ENCODE results near the gene EFR3B. TPM values are rescaled to one million over a fixed set of nuclear protein-coding genes. Genes with fewer than 3 reads are reported as not detected.
A peak's percentile ranks its signal among the peaks of the same experiment; 100 is the strongest.

The EFR3B gene
- total and polyA plus RNA-seq, 5 donors from 2014 or later = 0.05 to 0.15 (median 0.08) TPM; not detected in 1

- H3K9me3 ChIP-seq (ENCODE audit: control insufficient read depth in 2 of 2, low read length in 2 of 2) = no peaks in the 10 kb centered on the region
- peaks cover 2% of the 10 kb centered on the region for H3K4me1 ChIP-seq (ENCODE audit: control insufficient read depth, insufficient read depth, low read length, poor library complexity, severe bottlenecking)
- ATAC-seq (ENCODE audit: low read depth in 2 of 2) = no peak
- H3K4me1 Mint-ChIP-seq = peaks cover 0 to 10% (median 7%) of the 10 kb centered on the region in 4 donors
- no peak overlapping the region for H3K27ac ChIP-seq (ENCODE audit: insufficient read depth, low read length, poor library complexity, severe bottlenecking)
- H3K36me3 ChIP-seq (ENCODE audit: control insufficient read depth, insufficient read depth, low read length) = no peaks in the 10 kb centered on the region
- peaks cover 0 to 1% (median 0%) of the 10 kb centered on the region in 7 donors for H3K9me3 Mint-ChIP-seq
- DNase-seq = no peak
- no peaks in the 10 kb centered on the region for H3K36me3 Mint-ChIP-seq
- H3K4me3 Mint-ChIP-seq = no peak overlapping the region
- peaks cover 53% of the 10 kb centered on the region for H3K27me3 Mint-ChIP-seq
- no peak overlapping the region for H3K4me3 ChIP-seq (ENCODE audit: low read depth, low read length)
- H3K27ac Mint-ChIP-seq = no peak overlapping the region
- H3K27me3 ChIP-seq (ENCODE audit: control insufficient read depth, insufficient read depth, low read length) = peaks cover 12% of the 10 kb centered on the region
These were observed 131.8 kb downstream of the EFR3B start for GRCh38 chr2:25173719-25174118.

GRCh38 chr2:25174192-25174861, 132.5 kb downstream of the EFR3B start:
- Mint-ChIP-seq H3K27me3 (peaks cover 47% of the 10 kb centered on the region), H3K4me1 (peaks cover 0 to 6% (median 5%) of the 10 kb centered on the region in 4 donors), H3K27ac (no peak overlapping the region), H3K4me3 (no peak overlapping the region), H3K36me3 (no peaks in the 10 kb centered on the region), H3K9me3 (peaks cover 0 to 1% (median 0%) of the 10 kb centered on the region in 7 donors)
- Histone ChIP-seq H3K27me3 (ENCODE audit: control insufficient read depth, insufficient read depth, low read length) (peaks cover 9% of the 10 kb centered on the region), H3K4me1 (ENCODE audit: control insufficient read depth, insufficient read depth, low read length, poor library complexity, severe bottlenecking) (no peaks in the 10 kb centered on the region), H3K27ac (ENCODE audit: insufficient read depth, low read length, poor library complexity, severe bottlenecking) (no peak overlapping the region), H3K9me3 (ENCODE audit: control insufficient read depth in 2 of 2, low read length in 2 of 2) (no peaks in the 10 kb centered on the region), H3K36me3 (ENCODE audit: control insufficient read depth, insufficient read depth, low read length) (no peaks in the 10 kb centered on the region), H3K4me3 (ENCODE audit: low read depth, low read length) (no peak overlapping the region)
- no peak for ATAC-seq (ENCODE audit: low read depth in 2 of 2)
- DNase-seq = no peak

GRCh38 chr2:25176138-25176537, 134.3 kb downstream of the EFR3B start:
- H3K27me3 ChIP-seq (ENCODE audit: control insufficient read depth, insufficient read depth, low read length) = peaks cover 2% of the 10 kb centered on the region
- Mint-ChIP-seq H3K4me3 (no peak overlapping the region), H3K4me1 (peaks cover 0 to 4% (median 1%) of the 10 kb centered on the region in 4 donors), H3K27ac (no peak overlapping the region), H3K36me3 (no peaks in the 10 kb centered on the region), H3K27me3 (peaks cover 31% of the 10 kb centered on the region), H3K9me3 (peaks cover 0 to 1% (median 0%) of the 10 kb centered on the region in 7 donors)
- ATAC-seq (ENCODE audit: low read depth in 2 of 2) = no peak
- no peak for DNase-seq
- no peaks in the 10 kb centered on the region for H3K9me3 ChIP-seq (ENCODE audit: control insufficient read depth in 2 of 2, low read length in 2 of 2)
- no peak overlapping the region for H3K27ac ChIP-seq (ENCODE audit: insufficient read depth, low read length, poor library complexity, severe bottlenecking)
- no peaks in the 10 kb centered on the region for H3K4me1 ChIP-seq (ENCODE audit: control insufficient read depth, insufficient read depth, low read length, poor library complexity, severe bottlenecking)
- H3K36me3 ChIP-seq (ENCODE audit: control insufficient read depth, insufficient read depth, low read length) = no peaks in the 10 kb centered on the region
- no peak overlapping the region for H3K4me3 ChIP-seq (ENCODE audit: low read depth, low read length)

- H3K36me3 ChIP-seq (ENCODE audit: control insufficient read depth, insufficient read depth, low read length) = no peaks in the 10 kb centered on the region
- no peak overlapping the region for H3K27ac ChIP-seq (ENCODE audit: insufficient read depth, low read length, poor library complexity, severe bottlenecking)
- no peak for DNase-seq
- H3K4me3 ChIP-seq (ENCODE audit: low read depth, low read length) = no peak overlapping the region
- no peak for ATAC-seq (ENCODE audit: low read depth in 2 of 2)
- Mint-ChIP-seq H3K36me3 (no peaks in the 10 kb centered on the region), H3K4me1 (peaks cover 0 to 4% (median 1%) of the 10 kb centered on the region in 4 donors), H3K27me3 (peaks cover 26% of the 10 kb centered on the region), H3K27ac (no peak overlapping the region), H3K4me3 (no peak overlapping the region), H3K9me3 (peaks cover 0 to 1% (median 0%) of the 10 kb centered on the region in 7 donors)
- no peaks in the 10 kb centered on the region for H3K4me1 ChIP-seq (ENCODE audit: control insufficient read depth, insufficient read depth, low read length, poor library complexity, severe bottlenecking)
- peaks cover 2% of the 10 kb centered on the region for H3K27me3 ChIP-seq (ENCODE audit: control insufficient read depth, insufficient read depth, low read length)
- H3K9me3 ChIP-seq (ENCODE audit: control insufficient read depth in 2 of 2, low read length in 2 of 2) = no peaks in the 10 kb centered on the region
These were observed 134.8 kb downstream of the EFR3B start for GRCh38 chr2:25176541-25177181.

- H3K4me1 Mint-ChIP-seq = peaks cover 0 to 4% (median 1%) of the 10 kb centered on the region in 4 donors
- H3K27ac Mint-ChIP-seq = peak overlapping the region in 1 of 3 donors; percentile 10
- Histone ChIP-seq H3K4me3 (ENCODE audit: low read depth, low read length) (no peak overlapping the region), H3K27me3 (ENCODE audit: control insufficient read depth, insufficient read depth, low read length) (peaks cover 2% of the 10 kb centered on the region), H3K27ac (ENCODE audit: insufficient read depth, low read length, poor library complexity, severe bottlenecking) (no peak overlapping the region), H3K9me3 (ENCODE audit: control insufficient read depth in 2 of 2, low read length in 2 of 2) (no peaks in the 10 kb centered on the region), H3K4me1 (ENCODE audit: control insufficient read depth, insufficient read depth, low read length, poor library complexity, severe bottlenecking) (no peaks in the 10 kb centered on the region), H3K36me3 (ENCODE audit: control insufficient read depth, insufficient read depth, low read length) (no peaks in the 10 kb centered on the region)
- DNase-seq = no peak
- H3K9me3 Mint-ChIP-seq = peaks cover 0 to 1% (median 0%) of the 10 kb centered on the region in 7 donors
- peaks cover 26% of the 10 kb centered on the region for H3K27me3 Mint-ChIP-seq
- no peaks in the 10 kb centered on the region for H3K36me3 Mint-ChIP-seq
- no peak for ATAC-seq (ENCODE audit: low read depth in 2 of 2)
- no peak overlapping the region for H3K4me3 Mint-ChIP-seq
These were observed 135.3 kb downstream of the EFR3B start for GRCh38 chr2:25177211-25177611.

GRCh38 chr2:25178976-25179375, 137.1 kb downstream of the EFR3B start:
- H3K36me3 ChIP-seq (ENCODE audit: control insufficient read depth, insufficient read depth, low read length) = no peaks in the 10 kb centered on the region
- H3K4me1 ChIP-seq (ENCODE audit: control insufficient read depth, insufficient read depth, low read length, poor library complexity, severe bottlenecking) = no peaks in the 10 kb centered on the region
- peaks cover 12% of the 10 kb centered on the region for H3K27me3 Mint-ChIP-seq
- no peaks in the 10 kb centered on the region for H3K36me3 Mint-ChIP-seq
- no peak overlapping the region for H3K27ac ChIP-seq (ENCODE audit: insufficient read depth, low read length, poor library complexity, severe bottlenecking)
- H3K9me3 Mint-ChIP-seq = peaks cover 0 to 1% (median 0%) of the 10 kb centered on the region in 7 donors
- H3K4me3 Mint-ChIP-seq = no peak overlapping the region
- ATAC-seq (ENCODE audit: low read depth in 2 of 2) (no peak), DNase-seq (no peak)
- H3K9me3 ChIP-seq (ENCODE audit: control insufficient read depth in 2 of 2, low read length in 2 of 2) = no peaks in the 10 kb centered on the region
- H3K27me3 ChIP-seq (ENCODE audit: control insufficient read depth, insufficient read depth, low read length) = peaks cover 2% of the 10 kb centered on the region
- H3K27ac Mint-ChIP-seq = no peak overlapping the region
- H3K4me1 Mint-ChIP-seq = peaks cover 0 to 4% (median 0%) of the 10 kb centered on the region in 4 donors
- H3K4me3 ChIP-seq (ENCODE audit: low read depth, low read length) = no peak overlapping the region

GRCh38 chr2:25184254-25184653, 142.4 kb downstream of the EFR3B start:
- H3K36me3 ChIP-seq (ENCODE audit: control insufficient read depth, insufficient read depth, low read length) = no peaks in the 10 kb centered on the region
- Mint-ChIP-seq H3K27me3 (peaks cover 10% of the 10 kb centered on the region), H3K4me1 (no peaks in the 10 kb centered on the region), H3K36me3 (no peaks in the 10 kb centered on the region), H3K4me3 (no peak overlapping the region), H3K9me3 (peaks cover 0 to 3% (median 0%) of the 10 kb centered on the region in 7 donors), H3K27ac (no peak overlapping the region)
- no peaks in the 10 kb centered on the region for H3K4me1 ChIP-seq (ENCODE audit: control insufficient read depth, insufficient read depth, low read length, poor library complexity, severe bottlenecking)
- ATAC-seq (ENCODE audit: low read depth in 2 of 2) (no peak), DNase-seq (no peak)
- H3K27me3 ChIP-seq (ENCODE audit: control insufficient read depth, insufficient read depth, low read length) = peaks cover under 1% of the 10 kb centered on the region
- H3K27ac ChIP-seq (ENCODE audit: insufficient read depth, low read length, poor library complexity, severe bottlenecking) = no peak overlapping the region
- no peak overlapping the region for H3K4me3 ChIP-seq (ENCODE audit: low read depth, low read length)
- H3K9me3 ChIP-seq (ENCODE audit: control insufficient read depth in 2 of 2, low read length in 2 of 2) = no peaks in the 10 kb centered on the region

Data from CD4-positive, CD25-positive, alpha-beta regulatory T cell (primary cell).